ENCODE results near the gene PSD2. TPM values are rescaled to one million over a fixed set of nuclear protein-coding genes. Genes with fewer than 3 reads are reported as not detected.

The PSD2 gene
- total RNA-seq, 3 donors from 2014 or later (not counting 1 experiment from before 2014, with no cell fraction given) = 1.3 to 2.5 (median 1.3) TPM

DNA sequence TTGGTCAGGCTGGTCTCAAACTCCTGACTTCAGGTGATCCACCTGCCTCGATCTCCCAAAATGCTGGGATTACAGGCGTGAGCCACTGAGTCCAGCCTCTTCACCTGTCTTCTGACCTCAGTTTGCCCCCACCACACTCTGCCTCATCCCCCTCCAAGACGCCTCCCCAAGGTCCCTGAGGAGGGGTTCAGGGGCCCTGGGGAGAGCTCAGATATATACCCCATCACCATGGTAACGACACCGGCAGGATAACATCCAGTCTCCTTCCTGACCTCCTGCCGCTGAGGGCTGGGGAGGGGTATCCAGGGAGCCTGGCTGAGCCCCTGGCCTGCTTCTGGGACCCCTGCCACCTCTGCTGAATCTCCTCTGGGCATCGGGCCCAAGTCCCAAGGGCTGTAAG is 19.7 kb upstream of the PSD2 start:
- no peak overlapping the region for H3K27ac Mint-ChIP-seq
- H3K4me1 Mint-ChIP-seq = peaks cover 7 to 13% of the 10 kb centered on the region in 2 donors
- intact Hi-C loops (cut with micrococcal nuclease) = no loop called here
- H3K27ac ChIP-seq (ENCODE audit: low read length) = no peak overlapping the region
- ATAC-seq = no peak
- H3K36me3 Mint-ChIP-seq = no peaks in the 10 kb centered on the region
- no peaks in the 10 kb centered on the region for H3K9me3 Mint-ChIP-seq
- H3K9me3 ChIP-seq (ENCODE audit: control insufficient read depth, insufficient read depth, low read length) = no peaks in the 10 kb centered on the region
- H3K4me1 ChIP-seq (ENCODE audit: control insufficient read depth, insufficient read depth, low read length) = peaks cover 9% of the 10 kb centered on the region
- TF ChIP-seq, protein P1, sequence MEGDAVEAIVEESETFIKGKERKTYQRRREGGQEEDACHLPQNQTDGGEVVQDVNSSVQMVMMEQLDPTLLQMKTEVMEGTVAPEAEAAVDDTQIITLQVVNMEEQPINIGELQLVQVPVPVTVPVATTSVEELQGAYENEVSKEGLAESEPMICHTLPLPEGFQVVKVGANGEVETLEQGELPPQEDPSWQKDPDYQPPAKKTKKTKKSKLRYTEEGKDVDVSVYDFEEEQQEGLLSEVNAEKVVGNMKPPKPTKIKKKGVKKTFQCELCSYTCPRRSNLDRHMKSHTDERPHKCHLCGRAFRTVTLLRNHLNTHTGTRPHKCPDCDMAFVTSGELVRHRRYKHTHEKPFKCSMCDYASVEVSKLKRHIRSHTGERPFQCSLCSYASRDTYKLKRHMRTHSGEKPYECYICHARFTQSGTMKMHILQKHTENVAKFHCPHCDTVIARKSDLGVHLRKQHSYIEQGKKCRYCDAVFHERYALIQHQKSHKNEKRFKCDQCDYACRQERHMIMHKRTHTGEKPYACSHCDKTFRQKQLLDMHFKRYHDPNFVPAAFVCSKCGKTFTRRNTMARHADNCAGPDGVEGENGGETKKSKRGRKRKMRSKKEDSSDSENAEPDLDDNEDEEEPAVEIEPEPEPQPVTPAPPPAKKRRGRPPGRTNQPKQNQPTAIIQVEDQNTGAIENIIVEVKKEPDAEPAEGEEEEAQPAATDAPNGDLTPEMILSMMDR (IDR thresholded peaks at IDR 0.05) = no peak
- H3K27me3 Mint-ChIP-seq (ENCODE audit: low read depth in 2 of 2) = peaks cover 4 to 10% of the 10 kb centered on the region in 2 donors
- H3K4me3 Mint-ChIP-seq = no peak overlapping the region
- H3K27me3 ChIP-seq (ENCODE audit: control insufficient read depth, insufficient read depth, low read length) = no peaks in the 10 kb centered on the region
- no peak for DNase-seq
- H3K36me3 ChIP-seq (ENCODE audit: control insufficient read depth, insufficient read depth, low read length) = no peaks in the 10 kb centered on the region
- 84% methylated on average over 7 of the region's 7 CpGs for WGBS (ENCODE audit: insufficient coverage)
- H3K4me3 ChIP-seq (ENCODE audit: low read length) = no peak overlapping the region

DNA sequence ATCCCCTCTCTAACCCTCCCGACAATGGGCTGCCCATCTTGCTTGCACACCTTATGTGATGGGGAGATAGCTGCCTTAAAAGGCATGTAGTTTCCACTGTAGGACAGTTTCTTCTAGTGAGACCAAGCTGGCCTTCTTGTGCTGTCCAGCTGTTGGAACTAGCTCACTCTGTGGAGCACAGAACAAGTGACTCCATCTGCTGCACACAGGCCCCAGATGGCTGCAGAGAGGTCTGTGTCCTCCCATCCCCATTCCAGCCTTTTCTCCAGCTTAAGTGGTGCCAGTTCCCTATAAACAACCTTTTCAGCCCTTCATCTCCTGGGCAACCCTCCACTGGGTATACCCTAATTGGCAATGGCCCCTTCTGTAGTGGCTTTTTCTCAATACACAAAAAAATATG is 18.7 kb upstream of the PSD2 start:
- Histone ChIP-seq H3K4me1 (ENCODE audit: control insufficient read depth, insufficient read depth, low read length) (peaks cover 9% of the 10 kb centered on the region), H3K4me3 (ENCODE audit: low read length) (no peak overlapping the region), H3K36me3 (ENCODE audit: control insufficient read depth, insufficient read depth, low read length) (no peaks in the 10 kb centered on the region), H3K27ac (ENCODE audit: low read length) (no peak overlapping the region), H3K9me3 (ENCODE audit: control insufficient read depth, insufficient read depth, low read length) (no peaks in the 10 kb centered on the region), H3K27me3 (ENCODE audit: control insufficient read depth, insufficient read depth, low read length) (no peaks in the 10 kb centered on the region)
- Mint-ChIP-seq H3K4me3 (no peak overlapping the region), H3K27ac (no peak overlapping the region), H3K36me3 (no peaks in the 10 kb centered on the region), H3K27me3 (ENCODE audit: low read depth in 2 of 2) (peaks cover 4 to 10% of the 10 kb centered on the region in 2 donors), H3K4me1 (peaks cover 7 to 13% of the 10 kb centered on the region in 2 donors), H3K9me3 (no peaks in the 10 kb centered on the region)
- DNase-seq (no peak), ATAC-seq (no peak)
- TF ChIP-seq, protein P1 (IDR thresholded peaks at IDR 0.05) = no peak
- intact Hi-C loops (cut with micrococcal nuclease) = no loop called here
- 100% methylated on average over 1 of the region's 1 CpG for WGBS (ENCODE audit: insufficient coverage)

DNA sequence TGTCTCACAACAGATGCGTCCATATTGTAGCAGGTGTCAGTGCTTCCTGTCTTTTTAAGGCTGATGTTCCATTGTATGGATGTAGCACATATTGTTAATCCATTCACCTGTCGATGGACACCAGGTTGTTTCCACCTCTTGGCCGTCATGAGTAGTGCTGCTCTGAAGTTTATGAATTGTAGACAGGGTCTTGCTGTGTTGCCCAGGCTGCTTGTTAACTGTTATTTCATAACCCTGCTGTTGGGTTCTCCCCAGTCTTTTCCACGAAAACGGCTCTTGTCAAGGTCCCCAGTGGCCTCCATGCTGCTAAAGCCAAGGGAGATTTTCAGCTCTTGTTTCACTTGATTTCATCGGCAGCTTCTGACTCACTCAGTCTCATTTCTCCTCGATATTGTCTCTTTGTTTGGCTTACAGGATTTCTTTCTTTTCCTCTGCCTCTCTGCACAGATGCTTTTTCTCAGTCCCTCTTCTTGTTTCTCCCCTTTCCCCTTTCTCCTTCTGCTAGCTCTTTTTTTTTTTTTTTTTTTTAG is 12.1 kb upstream of the PSD2 start:
- H3K9me3 ChIP-seq (ENCODE audit: control insufficient read depth, insufficient read depth, low read length) = no peaks in the 10 kb centered on the region
- H3K4me1 Mint-ChIP-seq = no peaks in the 10 kb centered on the region
- 87% methylated on average over 7 of the region's 7 CpGs for WGBS (ENCODE audit: insufficient coverage)
- H3K4me3 ChIP-seq (ENCODE audit: low read length) = no peak overlapping the region
- DNase-seq (no peak), ATAC-seq (no peak)
- H3K9me3 Mint-ChIP-seq = no peaks in the 10 kb centered on the region
- no peaks in the 10 kb centered on the region for H3K36me3 Mint-ChIP-seq
- TF ChIP-seq, protein P1 (IDR thresholded peaks at IDR 0.05) = no peak
- H3K27ac Mint-ChIP-seq = no peak overlapping the region
- peaks cover 8% of the 10 kb centered on the region in 2 donors for H3K27me3 Mint-ChIP-seq (ENCODE audit: low read depth in 2 of 2)
- H3K4me1 ChIP-seq (ENCODE audit: control insufficient read depth, insufficient read depth, low read length) = peaks cover 16% of the 10 kb centered on the region
- intact Hi-C loops (cut with micrococcal nuclease) = no loop called here
- H3K27me3 ChIP-seq (ENCODE audit: control insufficient read depth, insufficient read depth, low read length) = no peaks in the 10 kb centered on the region
- H3K36me3 ChIP-seq (ENCODE audit: control insufficient read depth, insufficient read depth, low read length) = no peaks in the 10 kb centered on the region
- no peak overlapping the region for H3K4me3 Mint-ChIP-seq
- H3K27ac ChIP-seq (ENCODE audit: low read length) = no peak overlapping the region

DNA sequence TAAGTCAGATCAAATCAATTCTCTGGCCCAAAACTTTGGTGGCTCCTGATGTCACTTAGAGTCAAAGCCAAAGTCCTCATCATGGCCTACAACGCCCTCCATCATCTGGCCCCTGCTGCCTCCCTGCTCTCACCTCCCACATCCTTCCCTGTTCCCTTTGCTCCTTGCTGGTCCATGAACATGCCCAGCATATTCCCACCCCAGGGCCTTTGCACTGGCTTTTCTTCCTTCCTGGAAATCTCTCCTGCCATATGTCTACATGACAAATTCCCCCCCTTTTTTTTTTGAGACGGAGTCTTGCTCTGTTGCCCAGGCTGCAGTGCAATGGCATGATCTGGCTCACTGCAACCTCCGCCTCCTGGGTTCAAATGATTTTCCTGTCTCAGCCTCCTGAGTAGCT is 11.1 kb upstream of the PSD2 start:
- no peaks in the 10 kb centered on the region for H3K36me3 ChIP-seq (ENCODE audit: control insufficient read depth, insufficient read depth, low read length)
- H3K4me3 ChIP-seq (ENCODE audit: low read length) = no peak overlapping the region
- Mint-ChIP-seq H3K4me3 (no peak overlapping the region), H3K36me3 (no peaks in the 10 kb centered on the region), H3K27ac (no peak overlapping the region), H3K4me1 (no peaks in the 10 kb centered on the region), H3K9me3 (no peaks in the 10 kb centered on the region), H3K27me3 (ENCODE audit: low read depth in 2 of 2) (peaks cover 8 to 9% of the 10 kb centered on the region in 2 donors)
- no peak overlapping the region for H3K27ac ChIP-seq (ENCODE audit: low read length)
- TF ChIP-seq, protein P1 (IDR thresholded peaks at IDR 0.05) = no peak
- intact Hi-C loops (cut with micrococcal nuclease) = no loop called here
- DNase-seq (no peak), ATAC-seq (no peak)
- H3K9me3 ChIP-seq (ENCODE audit: control insufficient read depth, insufficient read depth, low read length) = no peaks in the 10 kb centered on the region
- peaks cover 16% of the 10 kb centered on the region for H3K4me1 ChIP-seq (ENCODE audit: control insufficient read depth, insufficient read depth, low read length)
- 95% methylated on average over 3 of the region's 3 CpGs for WGBS (ENCODE audit: insufficient coverage)
- H3K27me3 ChIP-seq (ENCODE audit: control insufficient read depth, insufficient read depth, low read length) = no peaks in the 10 kb centered on the region
